NCI-H526 treated with DMSO at 0.1 percent for 48 hours (cell line): ENCODE results near the gene RASIP1.
A peak's percentile ranks its signal among the peaks of the same experiment; 100 is the strongest.

Experiments used
- DNase-seq: peaks from one replicate; lab custom pipeline; 2025; lab: John Stamatoyannopoulos, UW

The RASIP1 gene

DNA sequence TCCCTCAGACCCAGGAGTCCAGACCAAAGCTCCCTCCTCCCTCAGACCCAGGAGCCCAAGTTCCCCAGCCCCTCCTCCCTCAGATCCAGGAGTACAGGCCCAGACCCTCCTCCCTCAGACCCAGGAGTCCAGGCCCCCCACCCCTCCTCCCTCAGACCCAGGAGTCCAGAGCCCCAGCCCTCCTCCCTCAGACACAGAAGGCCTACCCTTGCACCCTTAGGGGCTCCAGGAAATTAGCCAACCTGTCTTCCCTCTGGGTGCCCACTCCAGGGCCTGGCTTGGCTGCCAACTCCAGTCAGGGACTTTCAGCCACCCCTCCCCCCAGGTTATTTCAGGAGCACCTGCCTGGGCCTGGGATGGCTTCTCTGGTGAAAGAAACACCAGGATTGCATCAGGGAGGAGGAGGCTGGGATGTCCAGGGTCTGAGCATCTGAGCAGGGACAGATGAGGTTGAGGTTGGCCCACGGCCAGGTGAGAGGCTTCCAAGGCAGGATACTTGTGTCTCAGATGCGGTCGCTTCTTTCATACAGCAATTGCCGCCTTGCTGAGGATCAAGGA, 14.8 kb upstream of the RASIP1 start, which contains the start of gene FGF21:
Gene FGF21, plus strand, starts transcription at position 441 of the 558 bp plus-strand sequence. CDS start 713 bp downstream, outside the sequence.
- no peak for DNase-seq

DNA sequence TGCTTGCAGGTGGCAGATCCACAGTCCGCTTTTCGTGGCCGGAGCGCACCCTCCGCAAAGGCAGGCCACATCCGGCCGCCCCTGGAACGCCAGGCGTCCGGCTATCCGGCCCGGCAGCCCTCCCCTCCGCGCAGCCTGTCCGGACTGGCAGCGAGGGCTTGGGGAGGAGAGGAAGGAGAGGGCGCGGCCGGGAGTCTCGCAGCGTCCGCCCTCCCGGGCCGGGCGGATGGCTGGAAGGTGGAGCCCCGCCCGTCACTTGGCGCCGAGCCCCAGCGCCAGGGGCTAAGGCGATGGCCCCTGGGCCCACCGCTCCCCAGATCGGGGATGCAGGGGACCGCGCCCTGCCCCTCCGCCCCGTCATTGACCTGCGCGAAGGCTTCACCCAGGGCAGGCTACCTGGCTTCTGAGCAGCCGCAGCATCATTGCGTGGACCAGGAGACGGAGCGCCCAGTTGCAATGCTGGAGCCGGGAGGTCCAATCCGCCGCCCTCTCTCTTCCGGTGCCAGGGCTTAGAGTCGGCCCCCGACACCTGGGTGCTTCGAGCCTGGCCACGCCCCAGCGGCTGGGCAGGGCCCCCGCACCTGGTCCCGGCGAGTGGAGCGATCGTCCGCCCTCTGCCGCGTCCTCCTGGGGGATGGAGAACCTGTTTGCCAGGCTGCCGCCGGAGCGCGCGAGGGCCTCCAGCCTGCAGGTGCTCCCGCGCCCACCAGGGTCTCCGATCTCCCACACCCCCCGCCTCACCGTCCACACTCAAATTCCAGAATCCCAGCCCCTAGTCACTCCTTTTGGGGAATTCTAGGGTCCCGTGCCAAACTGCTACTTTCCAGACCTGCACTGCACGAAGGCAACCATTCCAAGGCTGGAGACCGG, 12.3 kb upstream of the RASIP1 start, which contains the start of gene FUT1:
Gene FUT1, minus strand, starts transcription at position 146 of the 870 bp plus-strand sequence. CDS start 1,360 bp downstream, outside the sequence.
- DNase-seq = peak; percentile 93

DNA sequence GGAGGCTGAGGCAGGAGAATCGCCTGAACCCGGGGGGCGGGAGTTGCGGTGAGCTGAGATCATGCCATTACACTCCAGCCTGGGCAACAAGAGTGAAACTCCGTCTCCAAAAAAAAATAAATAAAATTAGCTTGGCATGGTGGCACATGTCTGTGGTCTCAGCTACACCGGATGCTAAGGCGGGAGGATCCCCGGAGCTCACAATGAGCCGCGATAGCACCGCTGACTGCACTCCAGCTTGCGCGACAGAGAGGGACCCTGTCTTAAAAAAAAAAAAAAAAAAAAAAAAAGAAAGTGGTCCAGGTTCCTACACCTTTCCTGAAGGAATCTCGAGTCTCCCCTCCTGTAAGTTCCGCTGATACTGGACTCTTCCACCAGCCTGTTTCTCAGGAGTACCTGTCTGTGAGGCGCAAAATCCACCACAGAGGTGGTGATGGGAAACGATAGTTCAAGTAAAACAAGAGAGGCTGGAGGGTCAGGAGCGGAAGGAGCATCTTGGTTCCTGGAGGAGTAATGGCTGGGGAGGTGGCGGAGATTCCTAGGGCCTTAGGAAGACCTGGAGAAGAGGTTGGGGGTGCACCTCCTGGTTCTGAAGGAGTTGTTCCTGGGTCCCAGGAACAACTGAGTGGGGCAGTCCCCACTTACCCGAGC, 11.6 kb upstream of the RASIP1 start:
- no peak for DNase-seq

DNA sequence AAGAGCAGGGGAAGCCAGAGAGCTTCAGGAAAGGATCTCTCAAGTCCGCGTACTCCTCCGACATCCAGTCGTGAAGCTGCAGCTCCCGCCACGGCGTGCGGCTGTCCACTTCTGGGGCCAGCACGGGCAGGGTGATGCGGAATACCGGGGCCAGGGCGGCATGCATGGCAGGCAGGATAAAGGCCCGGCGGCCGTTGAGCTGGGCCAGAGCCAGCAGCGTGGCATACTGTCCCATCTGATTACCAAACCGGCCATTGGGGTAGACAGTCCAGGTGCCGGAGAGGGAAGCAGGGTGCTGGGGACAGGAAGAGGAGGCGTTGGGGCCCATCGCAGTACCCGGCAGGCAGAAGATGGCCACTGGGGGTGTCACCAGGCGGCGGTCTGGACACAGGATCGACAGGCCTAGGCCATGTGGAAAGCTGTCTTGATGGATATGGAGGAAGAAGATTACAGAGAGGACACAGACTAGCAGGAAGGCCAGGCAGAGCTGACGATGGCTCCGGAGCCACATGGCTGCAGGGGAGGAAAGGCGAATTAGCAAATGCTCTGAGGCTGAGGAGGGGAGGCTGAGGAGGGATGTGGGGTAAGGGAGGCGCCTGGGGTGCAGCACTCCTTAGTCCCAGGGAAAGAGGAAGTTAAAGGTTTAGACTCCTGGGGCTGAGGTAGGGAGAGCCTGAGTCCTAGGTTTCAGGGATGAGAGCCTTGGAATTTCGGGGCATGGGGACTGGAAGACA, 10.5 kb upstream of the RASIP1 start:
- DNase-seq = no peak

DNA sequence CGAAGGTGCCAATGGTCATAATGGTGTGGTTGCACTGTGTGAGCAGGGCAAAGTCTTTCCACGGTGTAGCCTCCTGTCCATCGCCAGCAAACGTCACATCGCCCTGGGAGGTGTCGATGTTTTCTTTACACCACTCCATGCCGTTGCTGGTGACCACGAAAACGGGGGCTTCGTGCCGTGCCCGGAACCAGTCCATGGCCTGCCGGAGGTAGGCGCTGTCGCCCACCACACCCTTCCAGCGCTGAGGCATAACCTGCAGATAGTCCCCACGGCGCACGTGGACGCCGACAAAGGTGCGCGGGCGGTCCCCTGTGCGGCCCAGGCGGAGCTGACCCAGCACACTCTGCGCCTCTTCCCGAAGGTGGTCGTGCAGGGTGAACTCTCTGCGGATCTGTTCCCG, 9.9 kb upstream of the RASIP1 start:
- DNase-seq = no peak

DNA sequence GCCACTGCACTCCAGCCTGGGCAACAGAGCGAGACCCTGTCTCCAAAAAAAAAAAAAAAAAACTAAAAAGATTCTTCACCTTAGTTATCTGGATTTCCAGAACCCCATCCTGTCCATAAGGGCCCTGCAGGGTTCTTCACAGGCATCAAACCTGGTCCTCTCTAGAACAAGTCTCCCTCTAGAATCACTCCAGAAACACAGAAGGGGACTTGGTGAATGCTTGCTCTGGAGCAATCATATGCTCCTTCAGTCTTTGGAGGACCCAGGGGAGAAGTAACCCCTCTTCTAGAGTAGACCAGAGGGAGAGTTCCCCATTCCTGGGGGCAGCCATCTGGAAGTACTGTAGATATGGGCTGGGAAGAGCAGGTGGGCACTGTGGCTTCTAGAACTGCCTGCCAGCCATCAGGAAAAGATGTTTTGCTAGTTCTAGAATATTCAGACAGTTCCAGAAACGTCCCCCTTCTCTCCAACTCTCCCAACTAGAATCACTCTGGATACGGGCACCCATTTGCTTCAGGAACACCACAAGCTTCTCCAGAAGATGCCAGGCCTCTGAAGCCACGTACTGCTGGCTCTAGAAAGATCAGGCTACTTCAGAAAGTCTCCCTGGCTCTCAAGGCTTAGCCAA, 9.3 kb upstream of the RASIP1 start:
- no peak for DNase-seq

DNA sequence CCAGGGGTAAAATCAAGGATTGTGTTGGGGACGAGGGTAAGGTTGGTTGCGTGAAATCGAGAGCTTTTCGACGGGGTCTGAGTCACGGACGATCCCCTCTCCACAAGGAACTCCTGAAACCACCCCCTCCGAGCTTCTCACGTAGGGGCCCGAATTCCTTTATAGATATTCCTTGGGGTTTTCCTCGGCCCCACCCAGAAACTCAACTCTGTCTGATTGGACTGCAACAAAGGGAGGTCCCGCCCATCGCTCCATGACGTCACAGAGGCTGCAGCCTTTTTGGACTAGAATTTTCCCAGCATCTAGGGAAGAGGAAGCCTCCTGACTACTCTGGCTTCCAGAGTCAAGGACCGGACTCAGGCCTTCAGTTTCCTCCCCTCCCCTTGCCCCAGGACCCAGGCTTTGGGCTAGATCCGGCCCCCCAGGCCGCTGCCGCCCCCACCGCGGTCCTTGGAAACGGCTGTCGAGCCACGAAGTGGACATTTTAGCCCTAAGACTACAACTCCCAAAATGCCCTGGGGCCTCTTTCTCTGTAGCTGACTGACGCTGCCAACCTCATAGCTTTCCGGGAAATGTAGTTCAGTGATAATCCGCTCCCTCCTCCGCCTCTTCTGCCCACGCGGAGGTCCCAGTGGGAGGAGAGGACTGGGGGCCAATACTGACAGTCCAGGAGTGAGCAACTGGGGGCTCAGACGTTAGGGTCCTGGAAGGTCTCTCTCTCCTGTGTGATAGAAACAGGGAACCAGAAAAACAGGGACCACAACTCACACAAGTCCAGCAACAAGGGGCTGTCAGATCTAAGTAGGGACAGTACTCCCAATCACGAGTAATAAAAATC, 6.5 kb upstream of the RASIP1 start, which contains the start of gene IZUMO1:
Gene IZUMO1, minus strand, starts transcription at position 172 of the 838 bp plus-strand sequence. CDS start 1,050 bp downstream, outside the sequence.
- DNase-seq = no peak

DNA sequence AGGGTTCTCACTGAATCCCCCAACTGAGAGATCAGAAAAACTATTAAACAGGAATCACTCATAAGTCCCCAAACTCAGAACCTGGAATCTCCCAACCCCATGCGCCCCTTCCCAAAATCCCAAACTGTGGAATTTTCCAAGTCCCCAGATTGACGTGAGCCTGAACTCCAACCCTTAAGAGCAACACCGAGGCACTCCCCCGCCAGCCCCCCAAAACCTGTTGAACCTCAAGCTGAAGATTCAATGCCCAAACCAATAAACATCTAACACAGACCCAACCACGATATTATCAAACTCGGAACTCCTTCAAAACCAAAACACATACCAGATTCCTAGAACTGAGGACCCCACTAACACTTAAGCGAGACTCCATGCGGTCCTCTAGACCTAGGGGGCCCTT, 5.7 kb upstream of the RASIP1 start:
- no peak for DNase-seq

DNA sequence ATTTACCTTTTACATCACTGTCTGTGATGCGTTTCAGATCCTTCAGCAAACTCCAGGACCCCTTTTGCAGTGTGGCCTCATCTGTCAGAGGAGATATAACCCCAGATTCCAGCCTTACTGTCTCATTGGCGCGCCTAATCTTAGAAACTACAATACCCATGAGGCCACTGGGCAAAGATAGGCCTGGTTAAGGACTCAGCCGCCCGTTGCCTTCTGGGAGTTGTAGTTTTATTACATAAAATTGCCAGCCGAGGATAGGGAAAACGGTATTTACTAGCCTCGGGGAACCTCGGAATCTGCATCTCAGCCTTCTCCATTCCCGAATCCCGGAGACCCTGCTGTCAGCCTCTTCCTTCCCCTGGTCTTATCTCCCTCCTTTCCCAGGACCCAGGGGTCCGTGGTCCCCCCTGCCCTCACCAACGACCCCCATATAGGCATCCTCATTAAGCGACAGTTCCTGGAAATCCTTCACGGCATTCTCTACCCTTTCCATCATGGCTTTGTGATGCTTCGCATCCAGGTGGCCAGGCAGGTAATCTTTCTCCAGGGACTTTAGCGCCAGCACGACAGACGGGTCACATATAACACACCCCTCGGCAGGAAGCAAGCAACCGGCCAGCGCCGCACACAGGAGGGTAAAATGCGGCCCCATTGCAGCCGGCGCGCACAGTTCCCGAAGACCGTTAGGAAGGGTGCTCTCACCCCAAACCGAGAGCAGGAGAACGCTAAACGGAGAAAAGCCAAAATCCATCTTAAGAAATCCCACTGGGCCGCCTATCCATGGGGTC, 5.0 kb upstream of the RASIP1 start:
- peak; percentile 18 for DNase-seq

DNA sequence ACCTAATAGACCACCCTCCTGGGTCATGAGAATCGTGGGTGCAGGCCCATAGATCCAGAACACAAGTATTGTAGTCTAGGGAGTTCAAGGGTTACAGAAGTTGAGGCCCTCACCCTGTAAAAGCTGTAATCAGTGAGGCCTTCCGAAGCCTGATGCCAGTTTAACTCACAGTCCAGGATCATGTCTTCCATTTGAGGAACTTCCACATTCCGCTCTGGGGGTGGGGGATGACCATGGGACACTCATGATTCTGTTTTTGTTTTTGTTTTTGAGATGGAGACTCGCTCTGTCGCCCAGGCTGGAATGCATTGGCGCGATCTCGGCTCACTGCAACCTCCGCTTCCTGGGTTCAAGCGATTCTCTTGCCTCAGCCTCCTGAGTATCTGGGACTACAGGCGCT, 1.7 kb upstream of the RASIP1 start:
- DNase-seq = no peak

DNA sequence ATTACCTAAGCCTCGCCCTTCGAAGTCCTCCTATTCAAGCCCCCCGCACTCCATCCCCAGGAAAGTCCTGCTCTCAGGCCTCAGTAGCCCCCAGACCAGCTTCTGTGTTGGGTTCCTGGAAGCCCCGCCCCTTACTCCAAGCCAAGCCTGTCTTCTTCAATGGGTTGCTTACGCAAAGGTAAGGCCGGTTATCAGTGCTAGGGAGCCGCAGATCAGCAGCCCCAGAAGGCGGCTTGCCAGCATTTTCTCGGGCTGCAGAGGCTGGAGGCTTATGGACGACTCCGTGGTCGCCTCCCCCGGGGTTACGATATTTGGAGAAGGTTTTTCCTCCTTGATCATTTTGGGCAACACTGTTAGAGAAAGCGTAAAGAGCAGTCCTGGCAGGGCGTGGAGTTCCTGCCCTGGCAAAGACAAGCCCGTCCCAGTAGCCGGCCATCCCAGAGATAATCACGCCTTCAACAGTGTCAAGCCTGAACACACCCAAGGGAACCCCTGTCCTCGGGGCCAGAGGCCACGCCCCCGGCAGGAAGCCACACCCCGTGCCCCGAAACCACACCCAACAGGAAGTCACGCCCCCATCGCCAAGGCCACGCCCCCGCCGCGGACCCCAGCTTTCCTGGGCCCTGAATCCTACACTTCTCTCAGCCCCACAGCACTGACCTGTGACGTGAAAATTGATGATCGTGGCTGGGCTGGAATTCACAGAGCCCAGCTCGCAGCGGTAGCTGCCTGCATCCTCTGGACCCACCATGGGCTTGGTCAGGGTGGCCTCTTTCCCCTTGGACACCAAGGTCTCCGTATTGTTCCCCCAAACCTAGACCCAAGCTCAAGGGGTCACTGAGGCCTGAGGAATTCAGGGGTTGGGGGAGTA, 954 bp upstream of the RASIP1 start:
- DNase-seq = no peak

DNA sequence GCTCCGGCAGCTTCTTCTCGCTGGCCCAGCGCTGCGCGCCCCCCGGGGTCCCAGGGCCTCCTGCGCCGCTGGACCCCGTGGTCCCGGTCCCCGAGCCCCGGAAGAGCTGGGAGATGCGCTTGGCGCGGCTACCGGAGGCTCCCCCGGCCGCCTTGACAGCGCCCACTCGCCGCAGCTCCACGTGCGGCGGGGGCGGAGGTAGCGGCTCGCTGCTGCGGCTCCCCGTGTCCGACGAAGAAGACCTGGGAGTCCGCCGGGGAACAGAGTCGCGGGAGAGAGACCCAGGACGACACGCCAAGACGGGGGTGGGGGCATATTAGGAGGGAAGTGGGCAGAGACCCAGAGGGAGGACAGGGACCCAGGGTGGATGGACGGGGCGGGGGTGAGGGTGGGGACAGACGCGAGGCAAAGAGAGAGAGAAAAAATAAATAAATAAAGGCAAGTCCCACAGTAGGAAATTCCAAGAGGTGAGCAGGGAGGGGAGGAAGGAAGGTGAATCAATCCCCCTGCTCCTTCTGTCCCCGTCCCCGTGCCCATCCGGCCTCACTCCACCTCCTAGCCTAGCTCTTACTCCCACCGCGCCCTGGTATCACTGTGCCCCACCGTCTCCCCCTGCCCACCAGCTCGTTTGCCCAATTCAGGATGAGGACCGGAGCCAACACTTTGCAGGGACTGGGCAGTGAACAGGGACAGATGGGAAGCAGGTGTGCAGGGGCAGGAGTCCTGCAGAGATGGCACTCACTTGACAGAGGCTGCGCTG, 826 bp downstream of the RASIP1 start:
- DNase-seq = no peak

DNA sequence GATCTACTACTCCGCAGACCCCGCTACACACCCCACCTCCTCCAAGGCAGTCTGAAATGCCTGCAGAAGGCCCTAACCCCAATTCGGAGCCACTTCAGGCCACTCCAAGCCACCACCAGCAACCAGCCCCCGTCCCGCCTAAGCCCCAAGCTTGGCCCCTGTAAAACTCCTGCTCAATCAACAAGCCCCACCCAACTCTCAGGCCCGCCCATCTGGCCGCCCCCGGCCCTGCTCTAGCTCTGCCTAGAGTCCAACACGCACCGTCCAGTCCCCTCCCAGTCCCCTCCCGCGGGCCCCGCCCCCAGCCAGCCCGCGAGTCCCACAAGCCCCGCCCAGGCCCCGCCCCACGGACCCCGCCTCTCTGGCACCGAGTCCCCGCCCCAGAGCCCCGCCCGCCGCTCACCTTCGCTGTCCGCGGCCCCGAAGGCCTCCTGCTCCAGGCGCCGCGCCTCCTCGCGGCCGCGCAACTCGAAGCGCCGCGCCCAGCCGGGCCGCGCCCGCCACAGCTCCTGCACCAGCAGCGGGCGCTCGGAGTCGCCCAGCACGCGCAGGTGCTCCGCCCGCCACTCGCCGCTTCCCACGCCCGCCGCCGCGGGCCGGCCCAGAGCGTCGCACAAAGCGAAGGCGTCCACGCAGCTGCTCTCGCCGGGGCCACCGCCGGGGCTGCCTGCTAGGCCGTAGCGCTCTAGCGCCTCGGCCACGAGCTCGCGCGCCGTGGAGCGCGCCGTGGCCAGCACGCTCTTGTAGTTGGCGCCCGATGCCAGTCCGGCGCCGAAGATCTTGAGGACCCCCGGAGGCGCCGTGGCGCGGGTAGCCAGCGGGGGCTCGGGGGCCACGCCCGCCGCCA, 1.6 kb downstream of the RASIP1 start:
- DNase-seq = peak; percentile 95

DNA sequence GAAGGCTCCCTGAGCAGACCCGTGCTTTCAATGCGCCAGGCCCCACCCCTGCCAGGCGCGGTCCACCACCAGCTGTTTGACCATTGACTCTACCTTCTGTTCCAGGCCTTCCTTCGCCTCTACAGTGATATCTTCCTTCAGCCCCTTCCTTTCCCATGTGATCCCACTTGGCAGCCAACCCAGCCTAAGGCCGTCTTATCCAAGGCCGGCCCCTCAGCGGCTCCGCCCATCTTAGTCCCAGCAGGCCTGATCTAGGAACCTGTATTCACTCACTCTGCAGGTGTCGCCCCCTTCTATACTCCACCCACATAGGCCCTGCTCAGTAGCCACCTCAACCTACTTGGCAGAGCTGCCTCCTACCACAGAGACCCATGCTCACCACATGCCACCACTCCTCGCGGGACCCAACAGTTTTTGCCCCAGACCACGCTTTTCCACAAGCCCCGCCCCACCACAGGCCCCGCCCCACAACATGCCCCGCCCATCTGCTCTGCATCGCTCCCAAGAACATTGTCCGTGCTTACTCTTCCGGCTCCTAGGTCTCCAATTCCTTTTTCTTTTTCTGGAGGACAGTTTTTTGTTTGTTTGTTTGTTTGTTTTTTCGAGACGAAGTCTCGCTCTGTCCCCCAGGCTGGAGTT, 2.9 kb downstream of the RASIP1 start:
- no peak for DNase-seq

DNA sequence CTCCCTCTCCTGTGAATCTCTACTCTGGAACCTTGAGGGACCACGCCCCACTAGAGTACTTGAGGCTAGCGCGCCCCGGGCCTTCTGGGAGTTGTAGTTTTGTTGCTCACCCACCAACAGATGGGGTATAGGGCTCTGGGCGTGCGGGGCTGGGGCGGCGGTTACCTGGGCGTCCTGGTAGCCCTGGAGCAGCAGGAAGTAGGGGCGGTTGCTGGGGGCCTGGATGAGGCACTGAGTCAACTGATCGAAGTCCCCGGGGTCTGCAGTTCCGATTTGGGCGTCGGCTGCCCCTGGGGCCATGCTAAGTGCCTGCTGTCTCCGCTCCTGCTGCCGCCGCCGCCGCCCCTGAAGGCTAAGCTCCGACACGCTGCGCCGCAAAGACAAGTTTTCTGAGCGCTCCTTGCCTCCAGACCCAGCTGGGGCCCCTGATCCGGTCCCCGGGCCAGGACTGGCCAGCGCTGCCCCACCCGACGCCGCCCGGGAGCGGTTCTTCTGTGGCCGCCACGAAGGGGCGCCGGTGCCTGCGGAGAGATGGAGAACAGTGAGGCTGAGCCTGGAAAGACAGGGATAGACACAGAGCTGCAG, 5.3 kb downstream of the RASIP1 start:
- peak; percentile 50 for DNase-seq

DNA sequence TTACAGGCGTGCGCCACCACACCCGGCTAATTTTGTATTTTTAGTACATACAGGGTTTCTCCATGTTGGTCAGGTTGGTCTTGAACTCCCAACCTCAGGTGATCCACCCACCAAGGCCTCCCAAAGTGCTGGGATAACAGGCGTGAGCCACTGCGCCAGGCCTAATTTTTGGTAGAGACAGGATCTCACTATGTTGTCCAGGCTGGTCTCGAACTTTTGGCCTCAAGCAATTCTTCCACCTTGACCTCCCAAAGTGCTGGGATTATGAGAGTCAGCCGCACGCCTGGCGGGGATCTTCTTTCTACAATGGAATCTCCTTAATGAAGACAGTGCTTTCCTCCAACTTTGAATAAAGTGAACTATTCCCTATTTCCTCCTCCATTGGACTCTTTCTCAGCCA, 5.8 kb downstream of the RASIP1 start:
- no peak for DNase-seq
